Measurements from ENCODE around the gene KRT7.
A peak's percentile ranks its signal among the peaks of the same experiment; 100 is the strongest.
"Not testable (repeated sequence)": the region's sequence is repeated elsewhere in the genome, so short reads cannot be mapped to it uniquely, and the experiment has no call there.

The KRT7 gene

DNA sequence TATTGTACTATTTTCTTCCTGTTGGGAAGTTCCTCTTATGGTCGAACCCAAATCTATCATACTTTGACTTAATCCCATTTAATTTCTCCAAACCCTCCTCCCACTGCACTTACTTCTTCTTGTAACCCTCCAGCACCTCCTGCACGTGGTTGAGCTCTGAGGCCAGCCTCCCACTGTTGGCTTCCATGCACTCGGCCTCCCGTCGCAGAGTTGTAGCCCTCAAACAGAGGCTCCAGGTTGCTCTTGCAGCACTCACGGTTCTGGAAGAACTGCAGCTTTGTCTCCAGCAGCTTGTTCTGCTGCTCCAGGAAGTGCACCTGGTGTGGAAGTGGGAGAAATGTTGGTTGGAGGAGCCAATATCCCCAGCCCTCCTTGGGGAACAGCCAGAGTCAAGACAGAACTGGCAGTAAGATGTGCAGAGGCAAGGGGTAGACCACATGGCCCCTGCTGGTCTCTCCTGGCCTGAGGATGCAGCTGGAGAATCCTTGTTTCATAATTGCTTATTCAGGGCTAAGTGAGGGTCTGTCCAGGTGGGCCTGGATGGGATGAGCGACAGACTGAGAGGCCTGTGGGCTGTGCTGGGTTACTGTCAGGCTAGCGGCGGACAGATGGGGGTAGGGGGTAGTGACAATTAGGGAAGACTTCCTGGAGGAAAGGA lies 23.0 kb downstream of the KRT7 start:
- DNase-seq: no peak

DNA sequence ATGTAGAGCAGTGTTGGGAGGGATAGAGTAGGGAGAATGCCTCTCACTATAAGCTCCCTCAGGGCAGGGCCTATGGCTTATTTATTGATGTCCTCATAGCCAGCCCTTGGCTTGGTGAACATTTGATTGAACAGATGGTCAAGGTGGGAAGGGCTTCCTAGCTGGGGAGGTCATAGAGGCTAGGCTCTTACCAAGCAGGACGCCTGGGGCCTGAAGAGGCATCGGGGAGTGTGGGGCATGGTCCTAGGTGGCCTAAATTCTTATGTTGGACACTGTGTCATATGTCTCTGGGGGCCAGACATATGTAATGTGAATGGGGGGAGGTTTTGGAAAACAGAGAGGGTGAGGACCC lies 23.5 kb downstream of the KRT7 start:
- DNase-seq: no peak

DNA sequence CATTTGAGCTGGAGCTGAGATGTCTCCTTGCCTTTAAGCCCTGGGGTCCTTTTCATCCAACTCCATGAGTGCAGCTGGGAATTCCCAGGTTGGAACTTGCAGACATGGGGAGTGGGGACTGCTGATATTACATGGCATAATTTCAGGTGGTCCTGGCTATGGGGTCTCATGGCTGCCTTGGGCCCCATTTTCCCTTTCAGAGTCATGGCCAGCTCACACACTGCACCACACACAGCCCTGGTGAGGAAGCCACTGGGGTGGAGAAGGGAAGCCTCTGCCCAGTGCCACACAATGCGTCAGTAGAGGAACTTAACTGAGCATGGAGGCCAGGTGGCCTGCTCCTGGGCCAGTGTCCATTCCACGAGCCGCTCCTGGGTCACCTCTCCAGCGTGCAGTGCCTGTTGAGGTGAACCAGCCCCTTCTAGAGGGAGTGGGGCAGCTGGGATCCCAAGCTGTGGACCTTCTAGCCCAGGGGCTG lies 24.1 kb downstream of the KRT7 start:
- DNase-seq: no peak

DNA sequence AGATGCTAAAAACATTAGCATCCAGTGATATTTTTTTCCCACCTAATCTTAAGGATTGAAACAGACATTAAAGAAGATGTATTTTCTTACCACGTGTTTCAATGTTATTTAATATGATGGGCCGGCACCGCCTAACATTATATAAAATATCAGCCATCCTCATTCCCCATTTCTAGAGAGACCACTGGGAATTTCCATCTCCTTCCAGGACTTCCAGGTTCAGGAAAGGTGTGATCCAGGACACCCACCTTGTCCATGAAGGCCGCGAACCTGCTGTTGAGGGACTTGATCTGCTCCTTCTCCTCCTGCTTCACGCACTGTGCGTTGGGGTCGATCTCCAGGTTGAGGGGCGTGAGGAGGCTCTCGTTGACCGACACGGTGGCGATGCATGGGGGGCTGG lies 24.9 kb downstream of the KRT7 start:
- not testable (repeated sequence) for DNase-seq

DNA sequence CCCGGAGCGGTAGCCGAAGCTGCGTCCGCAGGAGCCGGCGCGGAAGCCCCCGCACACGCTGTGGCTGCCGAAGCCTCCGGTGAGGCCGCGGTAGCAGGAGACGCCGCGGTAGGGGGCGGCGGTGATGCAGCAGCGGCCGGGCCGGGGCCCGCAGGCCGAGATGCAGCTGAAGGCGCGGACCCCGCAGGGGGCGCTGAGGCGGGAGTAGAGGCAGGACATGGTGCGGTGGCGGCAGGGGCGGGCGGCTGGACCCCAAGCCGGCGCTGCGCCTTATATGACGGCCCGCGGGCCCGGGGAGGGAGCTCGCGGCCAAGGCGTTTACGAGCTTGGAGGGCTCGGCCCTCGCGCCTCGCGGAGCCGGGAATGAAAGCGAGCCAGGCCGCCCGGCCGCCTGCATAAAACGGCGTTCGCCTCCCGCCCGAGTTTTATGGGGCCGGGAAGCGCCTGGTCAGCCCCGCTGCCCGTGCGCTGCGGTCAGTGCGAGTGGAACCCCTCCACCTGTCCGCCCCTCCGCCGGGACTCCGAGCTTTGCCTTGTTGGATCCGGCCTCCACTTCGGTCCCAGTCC lies 25.4 kb downstream of the KRT7 start:
- peak; percentile 70 for DNase-seq

DNA sequence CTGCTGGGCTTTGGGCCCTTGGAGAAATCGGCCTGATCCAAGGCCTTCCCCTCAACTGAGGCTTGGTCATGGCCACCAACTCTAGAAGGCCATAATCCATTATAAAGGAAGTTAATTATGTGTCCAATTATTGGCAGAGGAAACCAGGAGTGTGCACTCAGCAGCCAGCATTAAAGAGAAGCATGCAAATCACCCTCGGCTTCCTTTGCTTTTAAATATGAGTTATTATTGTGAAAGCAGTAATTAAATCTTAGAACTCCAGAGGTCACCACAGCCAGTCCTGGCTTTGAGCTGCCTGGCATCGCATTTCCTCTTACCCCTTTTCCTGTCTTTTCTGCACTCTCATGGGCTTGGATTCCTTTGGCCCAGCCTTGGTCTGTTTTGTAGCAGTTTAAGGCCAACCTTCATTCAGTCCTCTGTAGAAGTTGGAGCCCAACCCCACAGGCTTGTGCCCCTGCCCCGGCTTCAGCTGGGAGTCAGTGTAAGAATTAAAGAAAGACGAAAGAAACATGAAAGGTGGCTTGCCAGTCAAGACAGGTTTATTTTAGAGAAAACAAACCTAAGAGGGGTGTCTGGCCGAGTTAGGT lies 26.7 kb downstream of the KRT7 start:
- no peak for DNase-seq

DNA sequence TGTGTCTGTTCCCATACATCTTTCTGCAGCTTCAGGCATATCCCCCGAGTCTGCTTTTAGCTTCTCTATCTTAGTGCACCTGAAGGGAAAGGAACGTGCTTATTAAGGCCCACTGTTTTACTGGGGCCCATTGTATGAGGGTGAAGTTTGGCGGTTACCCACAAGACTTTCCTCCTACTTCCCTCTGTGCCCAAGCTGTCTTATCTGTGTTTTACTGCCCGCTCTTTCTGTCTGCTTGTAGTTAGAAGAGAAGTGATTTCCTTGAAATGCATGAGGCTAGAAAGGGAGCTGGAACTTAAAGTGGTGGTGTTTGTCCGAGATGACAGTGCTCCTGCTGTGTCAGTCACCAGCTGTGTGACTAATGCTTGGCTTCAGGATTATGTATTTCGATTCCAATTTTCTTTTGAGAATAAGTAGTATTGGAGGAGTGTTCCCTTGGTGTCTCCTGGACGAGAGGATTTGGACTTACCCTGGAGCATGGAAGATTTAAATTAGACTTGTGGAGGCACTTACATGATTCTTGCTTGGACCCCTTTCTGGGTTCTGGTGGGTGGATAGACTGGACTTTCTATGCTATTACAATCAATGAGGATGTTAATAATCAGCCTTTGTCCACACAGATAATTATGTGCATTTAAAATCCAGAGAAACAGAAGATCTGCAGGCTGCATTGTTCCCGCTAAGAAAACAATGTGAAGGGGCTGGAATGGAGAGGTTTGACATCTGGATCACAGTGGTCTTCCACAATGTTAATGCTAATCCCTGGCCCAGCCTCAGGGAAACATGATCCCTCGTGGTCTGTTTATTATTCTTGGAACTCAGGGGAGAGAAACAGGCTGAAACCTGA lies 27.5 kb downstream of the KRT7 start:
- DNase-seq: no peak

DNA sequence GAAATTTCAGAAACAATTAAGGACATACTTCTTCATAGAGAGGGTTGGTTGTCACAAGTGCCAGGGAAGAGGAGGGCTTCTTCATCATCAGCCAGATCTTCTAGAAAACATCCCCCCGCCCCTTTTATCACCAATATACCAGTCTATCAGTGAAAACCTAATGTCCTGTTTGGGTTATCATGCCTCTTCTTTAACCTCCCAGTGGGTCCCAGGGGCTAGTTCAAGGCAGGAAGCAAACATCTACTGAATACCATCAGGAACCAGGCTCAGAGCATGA lies 28.1 kb downstream of the KRT7 start:
- no peak for DNase-seq

DNA sequence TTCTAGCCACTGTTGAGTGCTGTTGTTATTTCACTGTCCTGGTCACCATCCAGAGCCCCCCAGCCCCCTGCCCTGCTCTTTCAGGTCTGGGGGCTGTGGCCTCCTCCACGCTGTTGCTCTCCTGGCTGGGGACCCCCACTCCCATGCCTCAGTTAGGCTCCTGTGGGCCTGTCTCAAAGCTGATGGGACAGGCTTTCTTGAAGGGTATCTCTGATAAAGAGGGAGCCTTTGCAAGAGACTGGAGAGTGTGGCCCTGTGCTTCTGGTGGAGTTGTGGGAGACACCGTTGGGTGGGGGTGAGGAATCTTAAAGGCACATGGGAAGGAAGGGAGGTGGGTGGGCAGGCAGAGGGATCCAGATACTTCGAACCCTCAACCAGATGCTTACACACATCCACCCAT lies 29.2 kb downstream of the KRT7 start:
- DNase-seq: no peak

DNA sequence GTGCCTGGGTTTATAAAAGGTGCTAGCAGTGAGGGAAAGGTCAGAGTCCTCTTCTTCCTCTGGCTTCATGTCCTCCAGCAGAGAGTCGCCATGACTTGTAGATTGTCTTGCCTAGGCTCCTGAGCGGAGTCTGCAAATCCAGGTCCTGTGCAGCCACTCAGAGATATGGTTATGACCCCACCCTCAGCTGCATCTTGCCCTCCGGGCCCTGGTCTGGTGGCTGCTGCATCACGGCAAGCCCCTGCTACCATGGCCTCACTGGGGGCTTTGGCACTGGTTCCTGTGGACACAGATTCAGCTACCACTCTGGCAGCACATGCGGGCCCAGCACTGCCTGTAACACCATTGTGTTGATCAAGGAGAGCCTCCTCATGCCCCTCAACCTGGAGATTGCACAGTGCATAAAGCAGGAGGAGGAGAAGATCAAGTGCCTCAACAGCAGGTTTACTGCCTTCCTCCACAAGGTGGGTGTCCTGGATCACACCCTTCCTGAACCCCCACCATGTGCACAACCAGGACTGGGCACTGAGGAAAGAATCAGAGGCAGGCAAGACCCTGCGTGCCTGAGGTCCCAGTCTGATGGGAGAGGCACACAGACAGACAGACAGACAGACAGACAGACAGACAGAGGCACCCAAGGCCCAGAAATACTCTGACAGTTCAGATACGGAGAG lies 30.9 kb downstream of the KRT7 start:
- no peak for DNase-seq

DNA sequence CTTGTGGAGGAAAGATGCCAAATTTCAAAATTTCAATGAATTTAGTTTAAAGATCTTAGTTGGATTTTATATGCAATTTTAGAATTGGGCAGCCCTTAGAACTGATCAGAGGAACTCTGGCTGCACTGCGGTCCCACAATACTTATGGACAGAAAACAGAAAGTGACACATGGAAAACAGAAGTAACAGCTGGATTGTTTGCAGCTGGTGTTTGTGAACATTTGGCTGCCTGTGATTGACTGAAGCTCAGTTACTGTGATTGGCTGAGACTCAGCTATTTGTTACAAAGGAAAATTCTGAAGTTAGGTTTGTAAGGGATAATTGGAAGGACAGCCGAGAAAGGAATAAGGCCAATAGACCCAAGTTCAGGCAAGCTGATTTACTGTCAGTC lies 31.4 kb downstream of the KRT7 start:
- no peak for DNase-seq

DNA sequence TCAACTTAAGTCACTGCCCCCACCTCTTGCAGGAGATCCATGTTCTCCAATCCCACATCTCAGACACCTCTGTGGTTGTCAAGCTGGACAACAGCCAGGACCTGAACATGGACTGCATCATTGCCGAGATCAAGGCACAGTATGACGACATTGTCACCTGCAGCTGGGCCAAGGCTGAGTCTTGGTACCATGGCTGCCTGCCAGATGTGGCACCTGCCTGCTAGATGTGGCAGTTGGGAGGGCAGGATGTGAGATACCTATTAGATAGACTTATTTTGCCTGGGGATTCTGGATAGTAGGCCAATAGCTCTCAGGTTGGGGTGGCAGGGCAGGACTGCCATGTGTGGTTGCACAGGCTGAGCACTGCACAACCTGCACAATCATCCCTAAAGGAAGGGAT lies 33.5 kb downstream of the KRT7 start:
- no peak for DNase-seq

DNA sequence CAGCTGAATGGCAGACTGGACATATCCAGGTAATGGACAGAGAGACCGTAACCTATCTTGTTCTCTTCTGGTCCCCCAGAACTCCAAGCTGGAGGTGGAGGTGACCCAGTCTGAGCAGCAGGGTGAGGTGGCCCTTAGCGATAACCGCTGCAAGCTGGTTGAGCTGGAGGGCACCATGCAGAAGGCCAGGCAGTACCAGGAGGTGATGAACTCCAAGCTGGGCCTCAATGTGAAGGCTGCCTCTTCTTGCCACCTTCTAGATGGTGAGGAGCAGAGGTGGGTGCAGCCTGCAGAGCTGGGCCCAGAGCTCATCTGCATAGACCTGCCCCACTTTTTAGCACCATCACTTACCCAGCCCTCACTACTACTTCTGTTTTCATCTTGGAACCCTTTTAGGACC lies 34.2 kb downstream of the KRT7 start:
- no peak for DNase-seq

DNA sequence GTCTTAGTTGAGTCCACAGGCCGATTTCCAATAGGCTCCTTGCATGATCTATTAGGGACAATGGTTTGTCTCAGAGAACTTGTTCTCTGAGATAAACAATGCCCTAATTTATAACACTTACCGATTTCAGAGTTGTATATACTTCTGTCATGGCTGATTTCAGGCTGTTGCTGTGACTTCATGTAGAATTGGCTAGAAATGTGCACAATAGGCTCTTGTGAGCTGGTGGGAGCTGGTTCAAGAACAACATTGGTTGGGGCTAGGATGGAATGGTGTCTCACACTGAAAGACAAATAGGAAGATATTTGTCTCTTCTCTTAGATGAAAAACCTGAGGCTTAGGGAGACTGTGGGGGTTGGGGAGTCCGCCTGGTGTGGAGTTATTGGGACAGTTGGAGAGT lies 34.7 kb downstream of the KRT7 start:
- DNase-seq: no peak

DNA sequence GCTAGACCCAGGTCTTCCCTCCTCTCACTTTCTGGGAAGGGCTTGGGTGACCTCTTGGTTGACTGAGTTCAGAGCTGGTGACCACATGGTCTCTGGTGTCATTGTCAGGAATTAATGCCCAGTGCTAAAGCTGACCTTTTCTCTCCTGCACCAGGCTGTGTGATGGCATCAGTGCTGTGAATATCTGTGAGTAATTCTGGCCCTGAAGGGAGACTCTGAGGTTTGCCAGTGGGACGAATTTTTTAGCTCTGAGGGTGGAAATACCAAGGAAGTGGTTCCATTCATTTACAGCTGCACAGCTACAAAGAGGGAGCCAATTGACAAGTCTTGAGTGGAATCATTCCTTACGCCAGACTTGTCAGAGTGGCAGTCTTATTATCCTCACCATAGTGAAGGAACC lies 35.2 kb downstream of the KRT7 start:
- DNase-seq: no peak

DNA sequence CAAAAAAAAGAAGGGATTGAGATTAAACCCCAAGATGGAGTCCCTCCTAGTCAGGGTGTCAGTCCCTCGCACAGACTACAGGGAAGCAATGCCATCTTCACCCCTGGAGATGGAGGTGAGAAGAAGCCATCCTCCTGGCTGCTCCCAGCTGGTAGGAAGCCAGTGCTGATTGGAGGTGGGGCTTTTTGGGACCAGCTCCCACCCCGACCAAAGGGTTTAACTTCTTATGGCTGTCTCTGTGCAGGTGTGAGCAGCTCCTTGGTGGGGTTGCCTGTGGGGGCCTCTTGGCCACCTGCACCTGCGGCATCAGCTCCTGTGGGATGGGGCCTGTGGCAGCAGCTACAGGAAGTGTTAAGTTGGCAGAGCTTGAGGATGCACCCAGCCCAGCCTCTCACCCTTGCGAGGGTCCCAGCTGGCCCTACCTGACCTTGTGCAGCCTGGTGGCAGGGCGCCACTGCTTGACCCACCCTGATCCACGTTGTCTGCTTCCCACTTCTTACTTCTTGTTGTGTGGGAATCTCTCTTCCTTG lies 37.6 kb downstream of the KRT7 start:
- DNase-seq: no peak

DNA sequence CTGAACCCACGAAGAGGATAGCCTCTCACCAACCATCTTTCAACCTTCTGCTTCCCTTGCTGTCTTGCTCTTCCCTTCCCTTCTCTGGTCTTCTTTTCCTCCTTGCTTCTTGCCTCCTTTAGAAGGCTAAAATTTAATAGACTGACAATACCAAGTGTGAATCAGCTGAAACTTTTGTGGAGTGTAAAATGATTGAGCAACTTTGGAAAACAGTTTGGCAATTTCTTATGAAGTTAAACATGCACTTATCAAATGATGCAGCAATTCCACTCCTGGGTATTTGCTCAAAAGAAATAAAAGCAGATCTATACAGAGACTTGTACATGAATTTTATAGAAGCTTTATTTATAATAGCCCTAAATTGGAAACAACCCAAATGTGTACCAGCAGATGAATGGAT lies 38.1 kb downstream of the KRT7 start:
- no peak for DNase-seq

DNA sequence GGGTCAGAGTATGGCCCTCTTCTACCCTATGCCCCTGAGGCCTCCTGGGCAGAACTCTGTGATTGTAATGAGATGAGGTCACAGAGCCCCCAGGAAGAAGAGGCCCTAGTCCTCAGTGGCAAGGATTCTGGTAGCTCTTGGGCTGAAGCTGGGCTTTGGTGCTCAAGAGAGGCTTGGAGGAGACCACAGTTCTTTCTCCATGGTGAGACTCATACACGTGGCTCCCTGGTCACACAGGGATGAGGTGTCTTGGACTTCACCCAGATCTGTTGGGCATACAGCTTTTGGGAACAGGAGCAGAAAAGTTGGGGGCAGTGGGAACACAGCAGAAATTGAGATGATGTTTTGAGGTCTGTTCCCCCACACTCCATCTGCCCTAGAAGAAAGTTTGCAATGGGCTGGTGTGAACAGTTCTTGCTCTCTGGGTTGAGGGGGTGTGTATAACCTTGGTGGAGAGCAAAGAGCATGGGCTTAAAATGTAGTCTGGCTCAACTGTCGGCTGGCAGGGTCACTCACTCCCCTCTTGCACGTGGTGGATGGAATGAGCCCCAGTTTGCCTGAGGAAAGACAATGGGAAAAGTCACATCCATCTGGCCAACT lies 41.6 kb downstream of the KRT7 start, which contains the start of gene KRT86:
KRT86 (plus strand) TSS at position 125 of the 600 bp plus-strand sequence. CDS start 27,272 bp downstream, outside the sequence.
- DNase-seq: no peak

DNA sequence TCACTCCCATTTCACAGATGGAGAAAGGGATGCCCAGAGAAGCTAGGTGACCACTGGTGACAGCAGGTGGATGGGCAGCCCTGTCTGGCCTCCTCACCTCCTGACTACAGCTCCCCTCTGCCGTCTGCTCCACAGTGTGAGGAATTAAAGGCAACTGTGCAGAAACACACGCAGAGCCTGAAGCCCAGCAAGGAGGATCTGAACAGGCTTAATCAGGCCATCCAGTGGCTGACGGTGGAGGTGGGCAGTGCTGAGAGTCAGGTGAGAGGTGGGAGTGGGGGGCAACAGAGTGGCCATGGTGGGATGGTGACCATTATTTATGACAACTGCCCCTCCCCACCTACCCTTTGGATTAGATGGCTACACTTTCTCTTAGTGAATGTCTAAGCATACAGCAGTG lies 42.6 kb downstream of the KRT7 start:
- no peak for DNase-seq

DNA sequence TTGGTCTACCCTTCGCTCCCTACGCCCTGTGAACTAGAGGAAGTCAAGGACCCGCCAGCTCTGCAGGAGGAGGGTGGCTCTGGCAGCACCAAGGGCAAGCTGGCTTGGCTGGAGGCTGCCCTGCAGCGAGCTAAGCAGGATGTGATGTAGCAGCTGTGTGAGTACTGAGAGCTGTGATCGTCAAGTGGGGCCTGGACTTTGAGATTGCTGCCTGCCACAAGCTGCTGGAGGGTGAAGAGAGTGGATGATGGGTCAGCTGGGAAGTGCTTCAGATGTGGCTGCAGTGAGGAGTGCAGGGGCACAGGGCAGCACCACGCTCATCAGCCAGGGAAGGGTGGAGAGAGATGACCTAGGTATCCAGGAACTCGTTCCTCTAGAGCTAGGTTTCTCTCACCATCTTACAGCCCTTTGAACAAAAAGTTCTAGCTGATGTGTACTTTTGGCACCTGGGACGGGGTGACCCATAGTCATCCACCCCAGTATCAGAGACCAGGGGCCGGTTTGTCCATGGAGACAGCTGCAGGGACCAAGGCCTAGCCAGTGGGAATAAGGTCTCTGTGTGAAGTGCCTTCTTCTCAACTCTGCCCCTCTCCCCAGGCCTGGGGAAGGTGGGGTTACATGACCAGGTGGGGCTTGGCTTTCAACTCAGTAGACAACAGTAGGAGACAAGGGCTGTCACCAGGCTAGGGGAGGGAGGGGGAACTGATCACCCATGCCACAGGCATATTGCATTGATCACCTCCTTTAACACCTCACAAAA lies 44.6 kb downstream of the KRT7 start:
- no peak for DNase-seq
